Neural cell (in vitro differentiated cells): ENCODE measurements around the gene MPPED1. TPM values are rescaled to one million over a fixed set of nuclear protein-coding genes. Genes with fewer than 3 reads are reported as not detected.

Experiments used
- H2AFZ ChIP-seq: fragments of 200-600, 300-800 bp; sonication (generic), shearing (Covaris generic); 2 replicates; pipeline ENCODE4 v1.6.0; 2014; ENCODE audit warnings: low read depth, mild to moderate bottlenecking, antibody characterized with exemption, low read length, moderate library complexity
- H3F3A ChIP-seq: fragments of 200-600 bp; shearing (Covaris generic); 2 replicates; pipeline ENCODE4 v1.6.1; 2016; ENCODE audit warnings: mild to moderate bottlenecking, moderate library complexity, mixed read lengths, antibody characterized with exemption, low read length; ENCODE audit not compliant: insufficient read depth, poor library complexity, severe bottlenecking
- H3K27ac ChIP-seq: fragments of 200-600, 300-800 bp; sonication (generic), shearing (Covaris generic); 2 replicates; pipeline ENCODE4 v1.5.1; 2014; ENCODE audit warnings: mild to moderate bottlenecking, low read length, moderate library complexity
- H3K27me3 ChIP-seq: fragments of 300-800, 200-600 bp; sonication (generic), shearing (Covaris generic); 2 replicates; pipeline ENCODE4 v1.6.0; 2014; ENCODE audit warnings: mild to moderate bottlenecking, low read depth, low read length, moderate library complexity; ENCODE audit not compliant: insufficient read depth
- H3K36me3 ChIP-seq: fragments of 300-800, 200-600 bp; sonication (generic), shearing (Covaris generic); 2 replicates; pipeline ENCODE4 v1.5.1; 2014; ENCODE audit warnings: mild to moderate bottlenecking, antibody characterized with exemption, low read length, moderate library complexity; ENCODE audit not compliant: insufficient read depth
- H3K4me2 ChIP-seq: fragments of 300-800, 200-600 bp; sonication (generic), shearing (Covaris generic); 2 replicates; pipeline ENCODE4 v1.6.0; 2014; ENCODE audit warnings: mild to moderate bottlenecking, low read length
- H3K4me3 ChIP-seq: fragments of 300-800, 200-600 bp; sonication (generic), shearing (Covaris generic); 2 replicates; pipeline ENCODE4 v1.5.1; 2014; ENCODE audit warnings: mild to moderate bottlenecking, low read length, moderate library complexity
- H3K79me2 ChIP-seq: fragments of 200-600 bp; shearing (Covaris generic); replicated peaks from 2 replicates; pipeline ENCODE4 v1.6.0; 2014; ENCODE audit warnings: mild to moderate bottlenecking, low read length, moderate library complexity; ENCODE audit not compliant: insufficient read depth
- H3K9ac ChIP-seq: fragments of 300-800, 200-600 bp; sonication (generic), shearing (Covaris generic); 2 replicates; pipeline ENCODE4 v1.6.1; 2016; ENCODE audit warnings: mild to moderate bottlenecking, low read length, mixed read lengths
- H3K9me2 ChIP-seq: fragments of 200-600 bp; shearing (Covaris generic); 2 replicates; pipeline ENCODE4 v1.6.1; 2016; ENCODE audit warnings: mild to moderate bottlenecking, low read length, mixed read lengths; ENCODE audit not compliant: insufficient read depth
- H3K9me3 ChIP-seq: fragments of 200-600, 300-800 bp; sonication (generic), shearing (Covaris generic); 2 replicates; pipeline ENCODE4 v1.6.1; 2016; ENCODE audit warnings: mild to moderate bottlenecking, mixed run types, low read length, moderate library complexity, mixed read lengths
- H4K20me1 ChIP-seq: fragments of 200-600 bp; shearing (Covaris generic); 2 replicates; pipeline ENCODE4 v1.6.1; 2016; ENCODE audit warnings: mild to moderate bottlenecking, mixed run types; ENCODE audit not compliant: insufficient read depth
- EP300 ChIP-seq: fragments of 450-650 bp; conservative IDR thresholded peaks from 2 replicates; pipeline ENCODE4 v1.6.1; 2014; ENCODE audit warnings: antibody characterized with exemption, mild to moderate bottlenecking, moderate library complexity; ENCODE audit not compliant: poor library complexity, severe bottlenecking
- EZH2 ChIP-seq: fragments of 200-600, 300-800 bp; shearing (Covaris generic), sonication (generic); IDR thresholded peaks from 2 replicates; pipeline ENCODE4 v1.6.1; 2014; ENCODE audit warnings: antibody characterized with exemption, low read length, borderline replicate concordance, mild to moderate bottlenecking; ENCODE audit not compliant: insufficient read depth, poor library complexity, severe bottlenecking
- MXI1 ChIP-seq: fragments of 450-650 bp; conservative IDR thresholded peaks from 2 replicates; pipeline ENCODE4 v1.6.1; 2014; ENCODE audit warnings: antibody characterized with exemption, mild to moderate bottlenecking; ENCODE audit not compliant: poor library complexity, severe bottlenecking
- POLR2AphosphoS5 ChIP-seq: IDR thresholded peaks from 2 replicates; pipeline ENCODE4 v1.6.1; 2012
- RAD21 ChIP-seq: fragments of 450-650 bp; conservative IDR thresholded peaks from 2 replicates; pipeline ENCODE4 v1.6.1; 2014; ENCODE audit warnings: antibody characterized with exemption, mild to moderate bottlenecking, moderate library complexity
- SMC3 ChIP-seq: fragments of 450-650 bp; conservative IDR thresholded peaks from 2 replicates; pipeline ENCODE4 v1.6.1; 2014; ENCODE audit warnings: antibody characterized with exemption, mild to moderate bottlenecking, moderate library complexity; ENCODE audit not compliant: poor library complexity
- TAF1 ChIP-seq: IDR thresholded peaks from 2 replicates; pipeline ENCODE4 v1.6.1; 2012; ENCODE audit warnings: low read depth
- polyA plus RNA-seq: library from polyadenylated mRNA; depleted of rRNA; stranded (reverse); fragments of >200 nt; gene quantifications from 2 replicates; pipeline ENCODE4 v1.2.3, GENCODE V29; 2014
- TF ChIP-seq, protein P1 (sequence below): fragments of 450-650 bp; IDR thresholded peaks from 2 replicates; pipeline ENCODE4 v1.5.1; 2014; ENCODE audit warnings: antibody characterized with exemption, mild to moderate bottlenecking, moderate library complexity; ENCODE audit not compliant: poor library complexity, severe bottlenecking
- TF ChIP-seq, protein P2 (sequence below): IDR thresholded peaks from 2 replicates; pipeline ENCODE4 v1.6.1; 2012; ENCODE audit warnings: borderline replicate concordance

Gene MPPED1
- polyA plus RNA-seq, 1 donor from 2014 or later: 33.4 TPM

DNA sequence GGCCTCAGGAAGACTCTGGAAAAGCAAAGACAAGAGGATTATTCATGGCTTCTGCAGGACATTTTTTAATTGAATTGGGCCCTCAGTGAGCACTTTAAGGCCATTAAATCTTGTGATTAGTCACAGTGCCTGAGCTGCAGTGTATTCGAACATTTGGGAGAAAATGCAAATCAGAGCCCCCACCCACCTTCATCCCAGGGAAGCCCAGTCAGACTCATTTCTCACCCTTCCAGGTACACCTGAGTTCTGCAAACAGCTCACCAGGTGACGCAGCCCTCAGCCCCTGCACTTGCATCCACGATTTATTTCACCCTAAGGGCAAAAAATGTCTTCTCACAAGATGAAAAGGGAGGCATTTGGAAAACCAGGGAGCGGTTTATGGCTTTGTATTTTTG is 128.7 kb downstream of the MPPED1 start:
- Histone ChIP-seq H2AFZ (no peak overlapping the region), H3K36me3 (no peaks in the 10 kb centered on the region), H3K9me3 (peaks cover 4% of the 10 kb centered on the region), H3K9me2 (no peaks in the 10 kb centered on the region), H3K9ac (no peak overlapping the region), H3K27ac (no peak overlapping the region), H4K20me1 (no peaks in the 10 kb centered on the region), H3K4me3 (no peak overlapping the region), H3F3A (no peaks in the 10 kb centered on the region), H3K27me3 (no peaks in the 10 kb centered on the region), H3K4me2 (no peak overlapping the region), H3K79me2 (no peaks in the 10 kb centered on the region)
- TF ChIP-seq, protein P1, sequence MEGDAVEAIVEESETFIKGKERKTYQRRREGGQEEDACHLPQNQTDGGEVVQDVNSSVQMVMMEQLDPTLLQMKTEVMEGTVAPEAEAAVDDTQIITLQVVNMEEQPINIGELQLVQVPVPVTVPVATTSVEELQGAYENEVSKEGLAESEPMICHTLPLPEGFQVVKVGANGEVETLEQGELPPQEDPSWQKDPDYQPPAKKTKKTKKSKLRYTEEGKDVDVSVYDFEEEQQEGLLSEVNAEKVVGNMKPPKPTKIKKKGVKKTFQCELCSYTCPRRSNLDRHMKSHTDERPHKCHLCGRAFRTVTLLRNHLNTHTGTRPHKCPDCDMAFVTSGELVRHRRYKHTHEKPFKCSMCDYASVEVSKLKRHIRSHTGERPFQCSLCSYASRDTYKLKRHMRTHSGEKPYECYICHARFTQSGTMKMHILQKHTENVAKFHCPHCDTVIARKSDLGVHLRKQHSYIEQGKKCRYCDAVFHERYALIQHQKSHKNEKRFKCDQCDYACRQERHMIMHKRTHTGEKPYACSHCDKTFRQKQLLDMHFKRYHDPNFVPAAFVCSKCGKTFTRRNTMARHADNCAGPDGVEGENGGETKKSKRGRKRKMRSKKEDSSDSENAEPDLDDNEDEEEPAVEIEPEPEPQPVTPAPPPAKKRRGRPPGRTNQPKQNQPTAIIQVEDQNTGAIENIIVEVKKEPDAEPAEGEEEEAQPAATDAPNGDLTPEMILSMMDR: no peak
- TF ChIP-seq MXI1: no peak
- TF ChIP-seq EP300: no peak
- no peak for TF ChIP-seq RAD21
- no peak for TF ChIP-seq POLR2AphosphoS5
- no peak for TF ChIP-seq TAF1
- TF ChIP-seq, protein P2, sequence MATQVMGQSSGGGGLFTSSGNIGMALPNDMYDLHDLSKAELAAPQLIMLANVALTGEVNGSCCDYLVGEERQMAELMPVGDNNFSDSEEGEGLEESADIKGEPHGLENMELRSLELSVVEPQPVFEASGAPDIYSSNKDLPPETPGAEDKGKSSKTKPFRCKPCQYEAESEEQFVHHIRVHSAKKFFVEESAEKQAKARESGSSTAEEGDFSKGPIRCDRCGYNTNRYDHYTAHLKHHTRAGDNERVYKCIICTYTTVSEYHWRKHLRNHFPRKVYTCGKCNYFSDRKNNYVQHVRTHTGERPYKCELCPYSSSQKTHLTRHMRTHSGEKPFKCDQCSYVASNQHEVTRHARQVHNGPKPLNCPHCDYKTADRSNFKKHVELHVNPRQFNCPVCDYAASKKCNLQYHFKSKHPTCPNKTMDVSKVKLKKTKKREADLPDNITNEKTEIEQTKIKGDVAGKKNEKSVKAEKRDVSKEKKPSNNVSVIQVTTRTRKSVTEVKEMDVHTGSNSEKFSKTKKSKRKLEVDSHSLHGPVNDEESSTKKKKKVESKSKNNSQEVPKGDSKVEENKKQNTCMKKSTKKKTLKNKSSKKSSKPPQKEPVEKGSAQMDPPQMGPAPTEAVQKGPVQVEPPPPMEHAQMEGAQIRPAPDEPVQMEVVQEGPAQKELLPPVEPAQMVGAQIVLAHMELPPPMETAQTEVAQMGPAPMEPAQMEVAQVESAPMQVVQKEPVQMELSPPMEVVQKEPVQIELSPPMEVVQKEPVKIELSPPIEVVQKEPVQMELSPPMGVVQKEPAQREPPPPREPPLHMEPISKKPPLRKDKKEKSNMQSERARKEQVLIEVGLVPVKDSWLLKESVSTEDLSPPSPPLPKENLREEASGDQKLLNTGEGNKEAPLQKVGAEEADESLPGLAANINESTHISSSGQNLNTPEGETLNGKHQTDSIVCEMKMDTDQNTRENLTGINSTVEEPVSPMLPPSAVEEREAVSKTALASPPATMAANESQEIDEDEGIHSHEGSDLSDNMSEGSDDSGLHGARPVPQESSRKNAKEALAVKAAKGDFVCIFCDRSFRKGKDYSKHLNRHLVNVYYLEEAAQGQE: no peak
- no peak for TF ChIP-seq EZH2
- TF ChIP-seq SMC3: no peak

DNA sequence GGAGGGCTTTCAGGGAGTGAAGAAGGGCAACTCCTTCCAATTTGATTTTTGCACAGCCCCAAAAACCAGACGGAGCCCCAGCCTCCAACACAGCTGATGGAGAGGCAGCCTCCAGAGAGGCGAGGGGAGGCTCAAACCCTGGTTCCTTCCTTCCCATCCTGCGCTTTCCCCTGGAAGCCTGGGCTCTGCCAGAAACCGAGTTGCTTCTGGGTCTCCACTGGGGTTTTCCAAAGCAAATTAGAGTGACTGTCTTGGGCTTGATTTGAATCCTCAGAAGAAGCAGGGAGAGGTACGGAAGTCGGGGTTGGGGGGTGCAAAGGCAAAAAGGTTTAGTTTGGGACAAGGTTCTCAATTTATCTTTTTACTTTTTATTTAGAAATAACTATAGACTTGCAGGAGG is 129.2 kb downstream of the MPPED1 start:
- no peak overlapping the region for H2AFZ ChIP-seq
- H3K9ac ChIP-seq: no peak overlapping the region
- H3K4me2 ChIP-seq: no peak overlapping the region
- peaks cover 4% of the 10 kb centered on the region for H3K9me3 ChIP-seq
- no peaks in the 10 kb centered on the region for H3K9me2 ChIP-seq
- TF ChIP-seq EP300 (no peak), POLR2AphosphoS5 (no peak)
- TF ChIP-seq, protein P1: no peak
- H3K27ac ChIP-seq: no peak overlapping the region
- no peaks in the 10 kb centered on the region for H3K36me3 ChIP-seq
- H3K79me2 ChIP-seq: no peaks in the 10 kb centered on the region
- no peaks in the 10 kb centered on the region for H3K27me3 ChIP-seq
- no peak overlapping the region for H3K4me3 ChIP-seq
- no peaks in the 10 kb centered on the region for H3F3A ChIP-seq
- H4K20me1 ChIP-seq: no peaks in the 10 kb centered on the region
